K562 (cell line): ENCODE measurements around the gene CDRT4. TPM values are rescaled to one million over a fixed set of nuclear protein-coding genes. Genes with fewer than 3 reads are reported as not detected.

Experiments used
- ATAC-seq: fragments of 200-7000 bp; cut with Tn5 transposase; 3 replicates; pipeline ENCODE4 v1.9.1; 2020; ENCODE audit warnings: moderate library complexity
- BruUV-seq: library from RNA; stranded (reverse); fragments of 400-500 nt; replicated peaks from 2 replicates; lab custom pipeline; 2021; lab: Mats Ljungman, UMichigan
- CTCF ChIA-PET: fragments of 300-600 bp; formaldehyde crosslinking; extraction: SDS; loops from one replicate; lab custom pipeline; 2021; ENCODE audit warnings: low intra/inter-chr PET ratio; lab: Yijun Ruan, JAX
- POLR2A ChIA-PET: fragments of 300-600, 350-650 bp; sonication (Branson Sonifier 250); formaldehyde crosslinking; extraction: SDS; loops from one replicate; lab custom pipeline; 2021; ENCODE audit warnings: antibody characterized with exemption, inconsistent platforms; lab: Yijun Ruan, JAX
- DNase-seq, 4 experiments: peaks; one replicate each; pipeline versions ENCODE4 v3.0.0 to v3.0.0-alpha.2; 2011 to 2018; ENCODE audit warnings: low spot score in 3 of 4, mixed read lengths in 3 of 4; ENCODE audit errors: extremely low read depth in 1 of 4
- FAIRE-seq: peaks from 2 replicates; lab custom pipeline; 2011; peaks lifted over from hg19 to GRCh38; lab: Jason Lieb, UNC
- H2AFZ ChIP-seq: 2 replicates; pipeline ENCODE4 v1.6.0; 2011; ENCODE audit warnings: low read depth, low read length, control low read depth, inconsistent platforms
- H3K27ac ChIP-seq: fragments of 200-600 bp; 3 replicates; pipeline ENCODE4 v1.8.0; 2011; ENCODE audit warnings: low read depth, mild to moderate bottlenecking, control low read depth, inconsistent platforms, low read length, moderate library complexity, mixed read lengths; ENCODE audit errors: extremely low read depth
- H3K27me3 ChIP-seq, 2 experiments: fragments of 300-600 bp in 1 of 2; 2 replicates in 1 of 2; 3 replicates in 1 of 2; pipeline versions ENCODE4 v1.6.0 to v1.8.0; 2011; ENCODE audit warnings: inconsistent platforms in 2 of 2, low read length in 2 of 2, mild to moderate bottlenecking in 1 of 2, mixed read lengths in 1 of 2, moderate library complexity in 1 of 2; ENCODE audit not compliant: control insufficient read depth in 2 of 2, insufficient read depth in 2 of 2
- H3K36me3 ChIP-seq: fragments of 300-600 bp; 3 replicates; pipeline ENCODE4 v1.8.0; 2011; ENCODE audit warnings: mild to moderate bottlenecking, low read length, inconsistent platforms; ENCODE audit not compliant: control insufficient read depth, insufficient read depth
- H3K4me1 ChIP-seq, 2 experiments: fragments of 200-600 bp in 1 of 2; replicated peaks in 1 of 2; 2 replicates in 1 of 2; 3 replicates in 1 of 2; pipeline versions ENCODE4 v1.5.1 to v1.8.0; 2011; ENCODE audit warnings: inconsistent platforms in 2 of 2, low read length in 2 of 2, mild to moderate bottlenecking in 1 of 2, mixed read lengths in 1 of 2, moderate library complexity in 1 of 2; ENCODE audit not compliant: control insufficient read depth in 2 of 2, insufficient read depth in 2 of 2
- H3K4me2 ChIP-seq: 2 replicates; pipeline ENCODE4 v1.6.1; 2011; ENCODE audit warnings: low read length, control low read depth, inconsistent platforms, mixed read lengths; ENCODE audit not compliant: insufficient read depth
- H3K4me3 ChIP-seq: fragments of 200-600 bp; sonication (generic), shearing (Covaris generic); 2 replicates; pipeline ENCODE4 v1.5.1; 2016; ENCODE audit warnings: control low read depth, inconsistent platforms
- H3K79me2 ChIP-seq: fragments of 200-600 bp; 3 replicates; pipeline ENCODE4 v1.8.0; 2011; ENCODE audit warnings: low read length, inconsistent platforms; ENCODE audit not compliant: control insufficient read depth, insufficient read depth
- H3K9ac ChIP-seq, 2 experiments: 2 replicates each; pipeline versions ENCODE4 v1.6.0 to v1.6.1; 2011; ENCODE audit warnings: low read depth in 2 of 2, low read length in 2 of 2, control low read depth in 1 of 2, inconsistent platforms in 1 of 2, mild to moderate bottlenecking in 1 of 2, mixed read lengths in 1 of 2; ENCODE audit not compliant: insufficient read depth in 1 of 2
- H3K9me1 ChIP-seq: one replicate; pipeline ENCODE4 v1.6.0; 2011; ENCODE audit warnings: inconsistent platforms, mild to moderate bottlenecking, low read length, moderate library complexity; ENCODE audit not compliant: control insufficient read depth, insufficient read depth
- H3K9me3 ChIP-seq: replicated peaks from 2 replicates; pipeline ENCODE4 v1.5.1; 2011; ENCODE audit warnings: low read depth, low read length, inconsistent platforms; ENCODE audit not compliant: control insufficient read depth, insufficient read depth
- H4K20me1 ChIP-seq: replicated peaks from 2 replicates; pipeline ENCODE4 v1.6.1; 2011; ENCODE audit warnings: low read length, inconsistent platforms, mixed read lengths; ENCODE audit not compliant: control insufficient read depth, insufficient read depth
- CEBPB ChIP-seq: fragments of 450-650 bp; IDR thresholded peaks from 2 replicates; pipeline ENCODE4 v1.6.1; 2016; ENCODE audit warnings: missing genetic modification characterization, missing compliant biosample characterization
- MBD2 ChIP-seq: sonication (generic); IDR thresholded peaks from 2 replicates; pipeline ENCODE4 v1.6.1; 2016; ENCODE audit warnings: low read depth, borderline replicate concordance
- MECOM ChIP-seq: fragments of 250-450 bp; sonication (Bioruptor Pico); IDR thresholded peaks from 2 replicates; pipeline ENCODE4 v1.8.0; 2022; ENCODE audit warnings: inconsistent platforms
- SRSF3 ChIP-seq: fragments of 200-400 bp; formaldehyde crosslinking; IDR thresholded peaks from 2 replicates; pipeline ENCODE4 v1.6.1; 2016; ENCODE audit warnings: mild to moderate bottlenecking, low read length, moderate library complexity; ENCODE audit not compliant: insufficient read depth
- WGBS: fragments of 100-300 bp; shearing (Covaris generic); methylation state at CpG from one replicate; pipeline ENCODE4 v1.1.6; 2016; ENCODE audit warnings: low coverage, mixed read lengths; ENCODE audit not compliant: insufficient coverage; ENCODE audit errors: missing lambda C conversion rate; 5-methylcytosine and 5-hydroxymethylcytosine counted together
- in situ Hi-C: fragments of 300-500 bp; cut with MboI; formaldehyde crosslinking; loops from 4 replicates; pipeline ENCODE4 v1.15.0; 2018; ENCODE audit warnings: inconsistent platforms, mixed read lengths
- intact Hi-C: fragments of 100-400 bp; cut with micrococcal nuclease; formaldehyde crosslinking; loops from 2 replicates; pipeline ENCODE4 v1.14.2; 2022
- polyA plus RNA-seq, 8 experiments: library from polyadenylated mRNA; depleted of rRNA in 4 of 8; stranded (reverse) in 5 of 8; unstranded in 3 of 8; fragments of >200 nt; fragmentation: Nextera tagmentation in 2 of 8; fragmentation: Illumina TruSeq in 1 of 8; extraction: Ambion mirVana in 2 of 8; extraction: Trizol in 1 of 8; gene quantifications; 2 replicates each; pipeline versions ENCODE4 v1.2.1 to v1.2.3, GENCODE V29; 2011 to 2014; ENCODE audit warnings: inconsistent platforms in 1 of 8, missing spikeins in 1 of 8
- total RNA-seq, 7 experiments: library from RNA; depleted of rRNA in 6 of 7; stranded (reverse); fragments of >200 nt in 6 of 7; fragmentation: Illumina TruSeq in 2 of 7; extraction: Trizol in 2 of 7; gene quantifications; 2 replicates each; pipeline versions ENCODE4 v1.2.1 to v1.2.3, GENCODE V29; 2011 to 2021; ENCODE audit warnings: low replicate concordance in 1 of 7
- TF ChIP-seq, protein P1 (sequence below): sonication (generic); formaldehyde crosslinking; IDR thresholded peaks from 2 replicates; pipeline ENCODE4 v1.8.1; 2023; ENCODE audit warnings: missing genetic modification reagents, mild to moderate bottlenecking, borderline replicate concordance
- TF ChIP-seq, protein P2 (sequence below): fragments of 250-450 bp; sonication (Bioruptor Pico); IDR thresholded peaks from 2 replicates; pipeline ENCODE4 v1.5.0; 2021
- TF ChIP-seq, protein P3 (sequence below): fragments of 450-650 bp; IDR thresholded peaks from 2 replicates; pipeline ENCODE4 v1.6.1; 2017; ENCODE audit warnings: antibody characterized with exemption
- TF ChIP-seq, protein P4 (sequence below): fragments of 450-650 bp; formaldehyde crosslinking; IDR thresholded peaks from 2 replicates; pipeline ENCODE4 v1.4.0; 2020; ENCODE audit warnings: mild to moderate bottlenecking, moderate library complexity

CDRT4 gene
- total and polyA plus RNA-seq, 9 of the 15 experiments (the other 6 are each of a cell fraction or from before 2014, with no cell fraction given): 1.7 to 6.4 (median 3.5) TPM

DNA sequence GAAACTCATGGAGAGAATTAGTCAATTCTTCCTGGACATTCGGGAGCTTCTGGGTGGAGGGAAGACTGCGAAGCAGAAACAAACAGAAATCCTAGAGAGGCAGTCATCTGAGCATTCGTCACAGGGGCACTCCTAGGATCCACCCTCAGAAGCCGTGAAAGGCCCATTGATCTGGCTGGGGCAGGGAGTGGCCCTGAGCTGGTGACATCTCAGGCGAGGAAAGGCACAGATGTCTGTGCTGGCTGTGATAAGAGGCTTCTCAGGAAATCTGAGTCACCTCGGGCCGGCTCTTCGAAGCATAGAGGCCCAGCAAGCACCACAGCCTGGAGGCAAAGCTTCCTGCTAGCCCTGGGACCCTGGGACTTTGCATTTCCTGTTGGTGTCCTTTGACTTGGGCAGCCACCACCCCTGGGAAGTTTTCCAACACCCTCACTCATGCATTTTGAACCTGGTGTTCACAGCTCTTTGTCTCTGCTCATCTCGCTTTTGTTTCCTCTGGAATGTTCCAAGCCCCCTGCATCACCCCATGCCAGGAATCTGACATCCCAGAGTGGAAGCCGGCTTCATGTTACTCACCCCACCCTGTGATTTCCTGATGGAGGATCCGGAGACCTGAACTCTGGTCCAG, 23.3 kb upstream of the CDRT4 start (continued):
- TF ChIP-seq, protein P1, sequence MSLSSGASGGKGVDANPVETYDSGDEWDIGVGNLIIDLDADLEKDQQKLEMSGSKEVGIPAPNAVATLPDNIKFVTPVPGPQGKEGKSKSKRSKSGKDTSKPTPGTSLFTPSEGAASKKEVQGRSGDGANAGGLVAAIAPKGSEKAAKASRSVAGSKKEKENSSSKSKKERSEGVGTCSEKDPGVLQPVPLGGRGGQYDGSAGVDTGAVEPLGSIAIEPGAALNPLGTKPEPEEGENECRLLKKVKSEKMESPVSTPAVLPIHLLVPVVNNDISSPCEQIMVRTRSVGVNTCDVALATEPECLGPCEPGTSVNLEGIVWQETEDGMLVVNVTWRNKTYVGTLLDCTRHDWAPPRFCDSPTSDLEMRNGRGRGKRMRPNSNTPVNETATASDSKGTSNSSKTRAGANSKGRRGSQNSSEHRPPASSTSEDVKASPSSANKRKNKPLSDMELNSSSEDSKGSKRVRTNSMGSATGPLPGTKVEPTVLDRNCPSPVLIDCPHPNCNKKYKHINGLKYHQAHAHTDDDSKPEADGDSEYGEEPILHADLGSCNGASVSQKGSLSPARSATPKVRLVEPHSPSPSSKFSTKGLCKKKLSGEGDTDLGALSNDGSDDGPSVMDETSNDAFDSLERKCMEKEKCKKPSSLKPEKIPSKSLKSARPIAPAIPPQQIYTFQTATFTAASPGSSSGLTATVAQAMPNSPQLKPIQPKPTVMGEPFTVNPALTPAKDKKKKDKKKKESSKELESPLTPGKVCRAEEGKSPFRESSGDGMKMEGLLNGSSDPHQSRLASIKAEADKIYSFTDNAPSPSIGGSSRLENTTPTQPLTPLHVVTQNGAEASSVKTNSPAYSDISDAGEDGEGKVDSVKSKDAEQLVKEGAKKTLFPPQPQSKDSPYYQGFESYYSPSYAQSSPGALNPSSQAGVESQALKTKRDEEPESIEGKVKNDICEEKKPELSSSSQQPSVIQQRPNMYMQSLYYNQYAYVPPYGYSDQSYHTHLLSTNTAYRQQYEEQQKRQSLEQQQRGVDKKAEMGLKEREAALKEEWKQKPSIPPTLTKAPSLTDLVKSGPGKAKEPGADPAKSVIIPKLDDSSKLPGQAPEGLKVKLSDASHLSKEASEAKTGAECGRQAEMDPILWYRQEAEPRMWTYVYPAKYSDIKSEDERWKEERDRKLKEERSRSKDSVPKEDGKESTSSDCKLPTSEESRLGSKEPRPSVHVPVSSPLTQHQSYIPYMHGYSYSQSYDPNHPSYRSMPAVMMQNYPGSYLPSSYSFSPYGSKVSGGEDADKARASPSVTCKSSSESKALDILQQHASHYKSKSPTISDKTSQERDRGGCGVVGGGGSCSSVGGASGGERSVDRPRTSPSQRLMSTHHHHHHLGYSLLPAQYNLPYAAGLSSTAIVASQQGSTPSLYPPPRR (CRISPR knock-in tag): no peak

DNA sequence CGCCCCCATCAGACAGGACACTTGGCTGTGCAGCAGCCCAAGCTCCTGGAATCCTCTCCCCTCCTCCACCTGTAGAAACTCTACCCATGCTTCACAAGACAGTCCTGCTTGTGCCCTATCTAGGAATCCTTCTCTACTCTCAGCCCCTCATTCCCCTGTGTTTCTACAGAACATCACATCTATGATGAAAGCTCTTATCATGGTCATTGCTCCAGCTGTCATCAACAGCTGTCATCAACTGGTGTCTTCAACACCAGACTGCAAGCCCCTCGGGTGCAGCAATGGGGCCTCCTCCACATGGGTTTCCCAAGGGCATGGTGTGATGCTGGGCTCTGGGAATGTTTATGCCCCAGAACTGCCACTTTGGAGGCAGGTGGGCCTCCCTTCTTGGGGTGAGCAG, 21.1 kb upstream of the CDRT4 start:
- no peaks in the 10 kb centered on the region for H4K20me1 ChIP-seq
- no peak overlapping the region for H3K4me3 ChIP-seq
- no peak overlapping the region for H3K9ac ChIP-seq
- in situ Hi-C loops: no loop called here
- no peaks in the 10 kb centered on the region for H3K9me3 ChIP-seq
- BruUV-seq: no TSS peak
- H3K4me1 ChIP-seq: peaks cover 15 to 27% of the 10 kb centered on the region in 2 experiments
- 70% methylated on average over 1 of the region's 2 CpGs for WGBS
- H3K79me2 ChIP-seq: no peaks in the 10 kb centered on the region
- DNase-seq (no peak), FAIRE-seq (no peak), ATAC-seq (no peak)
- no peak overlapping the region for H3K27ac ChIP-seq
- no peak overlapping the region for H3K4me2 ChIP-seq
- H3K9me1 ChIP-seq: no peaks in the 10 kb centered on the region
- H3K36me3 ChIP-seq: peaks cover 2% of the 10 kb centered on the region; the same call in 1 of the 3 replicates
- H3K27me3 ChIP-seq: no peaks in the 10 kb centered on the region
- intact Hi-C loops: no loop called here
- CTCF ChIA-PET: no interaction called here
- H2AFZ ChIP-seq: no peak overlapping the region
- POLR2A ChIA-PET: interaction anchor here (1.1 kb wide), 1 partner anchor 13 kb away, joined by 3 read pairs; no protein-coding TSS in a partner anchor
- TF ChIP-seq, protein P2, sequence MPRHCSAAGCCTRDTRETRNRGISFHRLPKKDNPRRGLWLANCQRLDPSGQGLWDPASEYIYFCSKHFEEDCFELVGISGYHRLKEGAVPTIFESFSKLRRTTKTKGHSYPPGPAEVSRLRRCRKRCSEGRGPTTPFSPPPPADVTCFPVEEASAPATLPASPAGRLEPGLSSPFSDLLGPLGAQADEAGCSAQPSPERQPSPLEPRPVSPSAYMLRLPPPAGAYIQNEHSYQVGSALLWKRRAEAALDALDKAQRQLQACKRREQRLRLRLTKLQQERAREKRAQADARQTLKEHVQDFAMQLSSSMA (CRISPR knock-in tag): no peak
- TF ChIP-seq, protein P3, sequence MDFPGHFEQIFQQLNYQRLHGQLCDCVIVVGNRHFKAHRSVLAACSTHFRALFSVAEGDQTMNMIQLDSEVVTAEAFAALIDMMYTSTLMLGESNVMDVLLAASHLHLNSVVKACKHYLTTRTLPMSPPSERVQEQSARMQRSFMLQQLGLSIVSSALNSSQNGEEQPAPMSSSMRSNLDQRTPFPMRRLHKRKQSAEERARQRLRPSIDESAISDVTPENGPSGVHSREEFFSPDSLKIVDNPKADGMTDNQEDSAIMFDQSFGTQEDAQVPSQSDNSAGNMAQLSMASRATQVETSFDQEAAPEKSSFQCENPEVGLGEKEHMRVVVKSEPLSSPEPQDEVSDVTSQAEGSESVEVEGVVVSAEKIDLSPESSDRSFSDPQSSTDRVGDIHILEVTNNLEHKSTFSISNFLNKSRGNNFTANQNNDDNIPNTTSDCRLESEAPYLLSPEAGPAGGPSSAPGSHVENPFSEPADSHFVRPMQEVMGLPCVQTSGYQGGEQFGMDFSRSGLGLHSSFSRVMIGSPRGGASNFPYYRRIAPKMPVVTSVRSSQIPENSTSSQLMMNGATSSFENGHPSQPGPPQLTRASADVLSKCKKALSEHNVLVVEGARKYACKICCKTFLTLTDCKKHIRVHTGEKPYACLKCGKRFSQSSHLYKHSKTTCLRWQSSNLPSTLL: no peak
- TF ChIP-seq, protein P4, sequence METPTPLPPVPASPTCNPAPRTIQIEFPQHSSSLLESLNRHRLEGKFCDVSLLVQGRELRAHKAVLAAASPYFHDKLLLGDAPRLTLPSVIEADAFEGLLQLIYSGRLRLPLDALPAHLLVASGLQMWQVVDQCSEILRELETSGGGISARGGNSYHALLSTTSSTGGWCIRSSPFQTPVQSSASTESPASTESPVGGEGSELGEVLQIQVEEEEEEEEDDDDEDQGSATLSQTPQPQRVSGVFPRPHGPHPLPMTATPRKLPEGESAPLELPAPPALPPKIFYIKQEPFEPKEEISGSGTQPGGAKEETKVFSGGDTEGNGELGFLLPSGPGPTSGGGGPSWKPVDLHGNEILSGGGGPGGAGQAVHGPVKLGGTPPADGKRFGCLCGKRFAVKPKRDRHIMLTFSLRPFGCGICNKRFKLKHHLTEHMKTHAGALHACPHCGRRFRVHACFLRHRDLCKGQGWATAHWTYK (CRISPR knock-in tag): no peak
- no peak for TF ChIP-seq MBD2
- no peak for TF ChIP-seq SRSF3
- no peak for TF ChIP-seq CEBPB (tag)
- TF ChIP-seq MECOM (CRISPR knock-in tag): no peak
